Measurements from ENCODE around the gene CNTNAP2.
"Not testable (repeated sequence)": the region's sequence is repeated elsewhere in the genome, so short reads cannot be mapped to it uniquely, and the experiment has no call there.

Gene CNTNAP2

DNA sequence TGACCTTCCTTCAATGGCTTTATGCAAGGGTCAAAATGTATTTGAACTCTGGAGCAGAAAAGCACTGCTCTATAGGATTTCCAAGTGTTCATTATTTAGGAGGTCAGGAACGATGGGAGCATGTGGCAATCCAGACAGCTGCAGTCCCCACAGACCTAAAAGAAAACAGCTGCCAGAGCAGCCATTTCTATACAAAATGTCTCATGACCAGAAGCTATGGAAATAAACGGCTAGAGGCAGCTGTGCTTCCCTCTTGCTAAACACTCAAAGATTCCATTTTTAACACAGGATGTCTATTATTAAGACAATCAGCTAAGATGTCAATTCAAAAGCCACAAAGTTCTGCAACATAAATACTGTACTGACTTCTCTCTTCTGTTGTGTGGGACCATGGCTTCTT lies 1594.8 kb downstream of the CNTNAP2 start:
- Histone ChIP-seq H2BK120ac (ENCODE audit: low read depth, low read length) (no peak overlapping the region), H3K18ac (ENCODE audit: low read length) (no peak overlapping the region), H4K5ac (ENCODE audit: low read length) (no peak overlapping the region), H3K4me2 (ENCODE audit: low read length) (no peak overlapping the region), H3K4me3 (ENCODE audit: low read length) (no peak overlapping the region), H3K27ac (ENCODE audit: low read depth, low read length) (no peak overlapping the region), H3K79me1 (ENCODE audit: low read length) (no peaks in the 10 kb centered on the region), H3K4ac (ENCODE audit: low read depth, low read length) (no peak overlapping the region), H2AK5ac (ENCODE audit: low read length) (no peak overlapping the region), H2BK15ac (replicated peaks; ENCODE audit: low read depth) (no peak overlapping the region), H3K27me3 (ENCODE audit: insufficient read depth, low read length, poor library complexity) (no peaks in the 10 kb centered on the region), H4K8ac (ENCODE audit: low read depth, low read length) (no peak overlapping the region), H3K36me3 (ENCODE audit: control insufficient read depth, insufficient read depth, low read length) (no peaks in the 10 kb centered on the region), H2BK5ac (ENCODE audit: low read length) (no peak overlapping the region), H3K9ac (ENCODE audit: low read length) (no peak overlapping the region), H3K4me1 (ENCODE audit: control insufficient read depth, low read depth, low read length) (no peaks in the 10 kb centered on the region), H3K79me2 (ENCODE audit: control insufficient read depth, insufficient read depth, low read length) (no peaks in the 10 kb centered on the region), H3K23ac (ENCODE audit: low read length) (no peak overlapping the region), H3K56ac (ENCODE audit: low read length) (no peak overlapping the region)
- no peak for DNase-seq
- WGBS (ENCODE audit: extremely low coverage, insufficient coverage, low lambda C conversion rate), result no CpG with 5 or more reads among the region's 2 CpGs

DNA sequence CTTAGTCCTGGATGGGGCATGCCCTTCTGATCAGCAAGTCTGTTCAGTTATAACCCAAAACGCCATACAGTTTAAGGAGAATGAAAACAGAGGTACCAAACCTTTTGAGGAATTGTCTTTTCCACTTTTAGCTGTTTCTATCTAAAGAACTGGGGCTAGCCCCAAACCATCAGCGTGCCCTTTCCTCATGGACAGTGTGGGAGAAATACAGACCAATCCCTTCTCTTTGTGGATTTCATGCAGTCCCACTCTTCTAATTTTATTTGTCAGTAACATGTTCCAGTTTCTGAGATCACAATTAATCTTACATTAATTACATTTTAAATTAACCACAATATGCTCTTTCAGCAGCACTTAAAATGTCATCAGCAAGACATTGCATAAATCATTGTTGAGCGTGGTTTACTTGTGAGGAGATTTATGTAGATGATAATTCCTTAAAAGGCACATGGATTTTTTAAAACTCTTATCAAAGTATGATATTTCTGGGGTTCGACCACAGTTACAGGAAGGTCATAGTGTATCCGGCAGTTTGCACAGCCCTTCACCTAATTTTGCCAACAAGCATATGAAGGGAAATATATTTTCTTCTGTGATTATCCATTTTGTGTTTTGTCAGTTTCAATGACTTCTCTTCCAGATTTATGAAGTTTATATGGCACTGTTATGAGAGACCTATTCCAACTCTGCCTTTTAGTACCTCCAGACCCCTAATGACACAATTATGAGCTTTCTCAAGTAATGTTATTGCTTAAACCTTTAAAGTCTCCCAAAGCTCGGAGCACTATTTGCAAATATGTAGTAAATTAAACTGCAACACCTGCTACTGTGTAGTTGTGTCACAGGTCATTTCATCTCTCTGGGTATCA lies 1605.6 kb downstream of the CNTNAP2 start:
- Histone ChIP-seq H3K4me3 (ENCODE audit: low read length) (no peak overlapping the region), H3K79me2 (ENCODE audit: control insufficient read depth, insufficient read depth, low read length) (no peaks in the 10 kb centered on the region), H3K4ac (ENCODE audit: low read depth, low read length) (no peak overlapping the region), H3K4me1 (ENCODE audit: control insufficient read depth, low read depth, low read length) (no peaks in the 10 kb centered on the region), H3K18ac (ENCODE audit: low read length) (no peak overlapping the region), H3K56ac (ENCODE audit: low read length) (no peak overlapping the region), H3K36me3 (ENCODE audit: control insufficient read depth, insufficient read depth, low read length) (no peaks in the 10 kb centered on the region), H3K23ac (ENCODE audit: low read length) (no peak overlapping the region), H3K9ac (ENCODE audit: low read length) (no peak overlapping the region), H2BK5ac (ENCODE audit: low read length) (no peak overlapping the region), H2AK5ac (ENCODE audit: low read length) (no peak overlapping the region), H3K79me1 (ENCODE audit: low read length) (no peaks in the 10 kb centered on the region), H3K27ac (ENCODE audit: low read depth, low read length) (no peak overlapping the region), H2BK15ac (replicated peaks; ENCODE audit: low read depth) (no peak overlapping the region), H4K5ac (ENCODE audit: low read length) (no peak overlapping the region), H4K8ac (ENCODE audit: low read depth, low read length) (no peak overlapping the region), H2BK120ac (ENCODE audit: low read depth, low read length) (no peak overlapping the region), H3K27me3 (ENCODE audit: insufficient read depth, low read length, poor library complexity) (no peaks in the 10 kb centered on the region), H3K4me2 (ENCODE audit: low read length) (no peak overlapping the region)
- no CpG with 5 or more reads among the region's 6 CpGs for WGBS (ENCODE audit: extremely low coverage, insufficient coverage, low lambda C conversion rate)
- no peak for DNase-seq

DNA sequence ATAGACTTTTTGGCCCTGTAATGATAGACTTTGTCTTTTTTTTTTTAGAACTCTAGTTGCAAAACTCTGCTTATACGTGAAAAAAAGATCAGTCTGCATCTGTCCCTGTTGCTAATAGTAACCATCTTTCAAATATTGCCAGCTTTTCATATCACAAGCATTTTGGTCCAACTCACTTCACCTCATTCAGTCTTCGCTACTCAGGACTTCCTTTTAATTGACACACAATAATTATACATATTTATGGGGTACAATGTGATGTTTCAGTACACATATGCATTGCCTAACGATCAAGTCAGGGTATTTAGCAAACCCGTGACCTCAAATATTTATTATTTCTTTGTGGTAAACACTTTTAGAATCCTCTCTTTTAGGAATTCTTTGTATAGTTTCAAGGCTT lies 1606.9 kb downstream of the CNTNAP2 start:
- no peaks in the 10 kb centered on the region for H3K4me1 ChIP-seq (ENCODE audit: control insufficient read depth, low read depth, low read length)
- H3K9ac ChIP-seq (ENCODE audit: low read length), result no peak overlapping the region
- H3K4me3 ChIP-seq (ENCODE audit: low read length), result no peak overlapping the region
- no peaks in the 10 kb centered on the region for H3K36me3 ChIP-seq (ENCODE audit: control insufficient read depth, insufficient read depth, low read length)
- H4K8ac ChIP-seq (ENCODE audit: low read depth, low read length), result no peak overlapping the region
- no peak overlapping the region for H2AK5ac ChIP-seq (ENCODE audit: low read length)
- no CpG with 5 or more reads among the region's 4 CpGs for WGBS (ENCODE audit: extremely low coverage, insufficient coverage, low lambda C conversion rate)
- H3K27me3 ChIP-seq (ENCODE audit: insufficient read depth, low read length, poor library complexity), result no peaks in the 10 kb centered on the region
- H3K27ac ChIP-seq (ENCODE audit: low read depth, low read length), result no peak overlapping the region
- H3K56ac ChIP-seq (ENCODE audit: low read length), result no peak overlapping the region
- H2BK15ac ChIP-seq (replicated peaks; ENCODE audit: low read depth), result no peak overlapping the region
- H3K23ac ChIP-seq (ENCODE audit: low read length), result no peak overlapping the region
- no peaks in the 10 kb centered on the region for H3K79me1 ChIP-seq (ENCODE audit: low read length)
- H3K4me2 ChIP-seq (ENCODE audit: low read length), result no peak overlapping the region
- no peak overlapping the region for H3K18ac ChIP-seq (ENCODE audit: low read length)
- no peak overlapping the region for H2BK120ac ChIP-seq (ENCODE audit: low read depth, low read length)
- H3K79me2 ChIP-seq (ENCODE audit: control insufficient read depth, insufficient read depth, low read length), result no peaks in the 10 kb centered on the region
- no peak overlapping the region for H4K5ac ChIP-seq (ENCODE audit: low read length)
- H2BK5ac ChIP-seq (ENCODE audit: low read length), result no peak overlapping the region
- no peak overlapping the region for H3K4ac ChIP-seq (ENCODE audit: low read depth, low read length)
- DNase-seq, result no peak

DNA sequence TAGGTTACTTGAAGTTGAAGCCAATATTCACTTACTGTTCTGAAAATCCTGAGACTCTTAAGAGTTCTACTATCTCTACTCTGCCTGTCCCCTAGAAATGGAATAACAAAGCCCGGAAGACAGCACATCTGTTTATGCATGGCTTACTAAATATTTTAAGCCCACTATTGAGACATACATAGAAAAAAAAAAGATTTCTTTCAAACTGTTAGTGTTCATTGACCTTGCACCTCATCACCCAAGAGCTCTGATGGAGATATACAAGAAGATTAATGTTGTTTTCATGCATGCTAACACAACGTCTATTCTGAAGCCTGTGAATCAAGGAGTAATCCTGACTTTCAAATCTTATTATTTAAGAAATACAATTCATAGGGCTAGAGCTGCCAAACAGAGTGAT lies 1614.7 kb downstream of the CNTNAP2 start:
- no peak for DNase-seq
- Histone ChIP-seq H3K23ac (ENCODE audit: low read length) (no peak overlapping the region), H2BK120ac (ENCODE audit: low read depth, low read length) (no peak overlapping the region), H3K27ac (ENCODE audit: low read depth, low read length) (no peak overlapping the region), H3K9ac (ENCODE audit: low read length) (no peak overlapping the region), H3K27me3 (ENCODE audit: insufficient read depth, low read length, poor library complexity) (no peaks in the 10 kb centered on the region), H3K4me3 (ENCODE audit: low read length) (no peak overlapping the region), H3K79me1 (ENCODE audit: low read length) (no peaks in the 10 kb centered on the region), H3K4ac (ENCODE audit: low read depth, low read length) (no peak overlapping the region), H2AK5ac (ENCODE audit: low read length) (no peak overlapping the region), H3K79me2 (ENCODE audit: control insufficient read depth, insufficient read depth, low read length) (no peaks in the 10 kb centered on the region), H3K18ac (ENCODE audit: low read length) (no peak overlapping the region), H3K56ac (ENCODE audit: low read length) (no peak overlapping the region), H2BK5ac (ENCODE audit: low read length) (no peak overlapping the region), H3K36me3 (ENCODE audit: control insufficient read depth, insufficient read depth, low read length) (no peaks in the 10 kb centered on the region), H4K8ac (ENCODE audit: low read depth, low read length) (no peak overlapping the region), H2BK15ac (replicated peaks; ENCODE audit: low read depth) (no peak overlapping the region), H3K4me2 (ENCODE audit: low read length) (no peak overlapping the region), H4K5ac (ENCODE audit: low read length) (no peak overlapping the region), H3K4me1 (ENCODE audit: control insufficient read depth, low read depth, low read length) (no peaks in the 10 kb centered on the region)
- WGBS (ENCODE audit: extremely low coverage, insufficient coverage, low lambda C conversion rate), result no CpG with 5 or more reads among the region's 2 CpGs

DNA sequence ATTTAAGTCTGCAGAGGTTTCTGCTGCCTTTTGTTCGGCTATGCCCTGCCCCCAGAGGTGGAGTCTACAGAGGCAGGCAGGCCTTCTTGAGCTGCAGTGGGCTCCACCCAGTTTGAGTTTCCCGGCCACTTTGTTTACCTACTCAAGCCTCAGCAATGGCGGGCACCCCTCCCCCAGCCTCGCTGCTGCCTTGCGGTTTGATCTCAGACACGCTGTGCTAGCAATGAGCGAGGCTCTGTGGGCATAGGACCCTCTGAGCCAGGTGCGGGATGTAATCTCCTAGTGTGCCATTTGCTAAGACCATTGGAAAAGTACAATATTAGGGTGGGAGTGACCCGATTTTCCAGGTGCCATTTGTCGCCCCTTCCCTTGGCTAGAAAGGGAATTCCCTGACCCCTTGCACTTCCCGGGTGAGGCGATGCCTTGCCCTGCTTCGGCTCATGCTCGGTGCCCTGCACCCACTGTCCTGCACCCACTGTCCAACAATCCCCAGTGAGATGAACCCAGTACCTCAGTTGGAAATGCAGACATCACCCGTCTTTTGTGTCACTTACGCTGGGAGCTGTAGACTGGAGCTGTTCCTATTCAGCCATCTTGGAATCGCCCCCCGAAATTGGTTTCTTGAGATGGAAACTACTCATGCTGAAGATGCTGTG lies 1621.1 kb downstream of the CNTNAP2 start:
- not testable (repeated sequence) for H3K79me2 ChIP-seq (ENCODE audit: control insufficient read depth, insufficient read depth, low read length); H2AK5ac ChIP-seq (ENCODE audit: low read length); H4K8ac ChIP-seq (ENCODE audit: low read depth, low read length); H3K27ac ChIP-seq (ENCODE audit: low read depth, low read length); H3K79me1 ChIP-seq (ENCODE audit: low read length); H3K23ac ChIP-seq (ENCODE audit: low read length); H3K4me3 ChIP-seq (ENCODE audit: low read length); DNase-seq; H4K5ac ChIP-seq (ENCODE audit: low read length); H3K4me1 ChIP-seq (ENCODE audit: control insufficient read depth, low read depth, low read length); H3K36me3 ChIP-seq (ENCODE audit: control insufficient read depth, insufficient read depth, low read length); H3K9ac ChIP-seq (ENCODE audit: low read length); H2BK15ac ChIP-seq (replicated peaks; ENCODE audit: low read depth); H3K27me3 ChIP-seq (ENCODE audit: insufficient read depth, low read length, poor library complexity); H3K4ac ChIP-seq (ENCODE audit: low read depth, low read length); H2BK120ac ChIP-seq (ENCODE audit: low read depth, low read length); H3K4me2 ChIP-seq (ENCODE audit: low read length); H3K18ac ChIP-seq (ENCODE audit: low read length); H2BK5ac ChIP-seq (ENCODE audit: low read length); H3K56ac ChIP-seq (ENCODE audit: low read length)
- WGBS (ENCODE audit: extremely low coverage, insufficient coverage, low lambda C conversion rate), result no CpG with 5 or more reads among the region's 18 CpGs
